Stimulated activated CD4-positive, alpha-beta T cell treated with anti-CD3 and anti-CD28 coated beads, Interleukin-12 subunit alpha, Interleukin-12 subunit beta, amount 100 ng/mL, for 48 hours (primary cell): ENCODE results near the gene SUN2.

Source experiments
- DNase-seq, 3 donors: peaks; one replicate each; pipeline ENCODE4 v3.0.0-alpha.2; 2020; ENCODE audit warnings: low read depth in 2 of 3, low spot score in 1 of 3

Gene SUN2

DNA sequence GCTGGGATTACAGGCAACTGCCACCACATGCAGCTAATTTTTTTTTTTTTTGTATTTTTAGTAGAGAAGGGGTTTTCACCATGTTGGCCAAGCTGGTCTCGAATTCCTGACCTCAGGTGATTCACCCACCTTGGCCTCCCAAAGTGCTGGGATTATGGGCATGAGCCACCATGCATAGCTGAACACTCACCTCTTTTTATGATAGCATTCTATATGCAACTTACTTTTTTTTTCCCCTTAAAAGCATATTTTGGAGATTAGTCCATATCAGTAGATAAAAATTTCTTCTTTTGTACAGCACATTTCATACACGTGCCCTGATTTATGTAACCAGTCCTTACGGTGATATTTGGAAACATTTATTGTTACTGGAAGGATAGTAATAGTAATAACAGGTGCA is 35.4 kb downstream of the SUN2 start:
- DNase-seq: no peak

DNA sequence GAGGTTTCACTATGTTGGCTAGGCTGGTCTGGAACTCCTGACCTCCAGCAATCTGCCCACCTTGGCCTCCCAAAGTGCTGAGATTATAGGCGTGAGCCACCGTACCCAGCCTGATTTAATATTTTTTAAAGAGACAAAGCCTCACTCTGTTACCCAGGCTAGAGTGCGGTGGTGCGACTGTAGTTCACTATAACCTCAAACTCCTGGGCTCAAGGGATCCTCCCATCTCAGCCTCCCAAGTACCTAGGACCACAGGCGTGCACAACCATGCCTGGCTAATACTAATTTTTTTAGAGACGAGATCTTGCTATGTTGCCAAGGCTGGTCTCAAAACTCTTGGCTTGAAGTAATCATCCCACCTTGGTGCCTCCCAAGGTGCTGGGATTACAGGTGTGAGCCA is 36.6 kb downstream of the SUN2 start:
- no peak for DNase-seq

DNA sequence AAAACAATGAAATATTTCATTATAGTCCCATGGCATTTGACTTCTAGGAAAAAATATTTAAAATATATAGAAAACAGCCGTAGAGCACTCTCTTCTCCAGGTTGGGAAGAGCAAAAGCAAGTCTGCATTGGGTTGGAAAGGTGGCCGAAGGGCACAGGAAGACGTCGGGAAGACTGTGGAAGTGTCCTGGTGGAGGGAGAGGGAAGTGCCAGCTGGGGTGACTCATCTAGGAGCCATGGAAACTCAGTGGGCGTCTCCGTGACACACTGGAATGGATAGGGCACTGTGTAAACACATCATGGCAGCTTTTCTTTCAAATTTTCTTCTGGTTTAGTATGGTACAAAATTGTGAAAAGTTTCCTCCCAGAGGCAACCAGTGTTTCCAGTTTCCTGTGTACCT is 37.4 kb downstream of the SUN2 start:
- DNase-seq: no peak

DNA sequence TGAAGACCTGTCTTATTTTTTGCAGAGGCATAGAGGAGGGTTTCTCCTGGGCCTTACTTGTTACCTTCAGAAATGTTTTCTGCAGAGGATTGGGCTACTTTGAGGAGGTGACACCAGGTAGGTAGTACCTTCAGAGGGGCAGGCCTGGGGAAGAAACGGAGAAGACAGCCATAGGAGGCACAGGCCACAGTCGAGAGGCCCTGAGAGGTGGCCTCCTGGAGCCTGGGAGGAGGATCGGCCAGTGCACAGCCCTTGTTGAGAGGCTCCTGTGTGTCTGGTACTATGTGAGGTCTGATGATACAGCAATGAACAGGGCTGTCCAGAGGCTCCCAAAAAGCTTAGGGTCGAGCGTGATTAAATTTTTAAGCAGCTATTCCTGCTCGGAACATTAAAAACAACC is 38.6 kb downstream of the SUN2 start:
- DNase-seq: no peak

DNA sequence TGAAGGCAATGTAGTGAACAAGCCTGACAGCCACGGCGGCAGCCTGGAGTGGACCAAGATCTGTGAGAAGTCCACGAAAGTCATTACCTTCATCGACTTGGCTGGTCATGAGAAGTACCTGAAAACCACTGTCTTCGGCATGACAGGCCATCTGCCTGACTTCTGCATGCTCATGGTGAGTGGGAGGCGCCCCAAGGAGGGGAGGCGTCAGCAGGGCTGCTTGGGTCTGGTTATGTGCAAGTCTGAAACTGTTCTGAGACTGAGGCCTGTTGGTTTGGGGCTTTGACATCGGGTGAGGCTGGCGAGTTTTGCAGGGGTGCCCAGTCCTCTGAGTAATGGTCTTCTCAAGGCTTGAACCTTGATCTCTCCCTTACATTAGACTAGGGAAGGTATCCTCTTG is 39.0 kb downstream of the SUN2 start:
- no peak for DNase-seq

DNA sequence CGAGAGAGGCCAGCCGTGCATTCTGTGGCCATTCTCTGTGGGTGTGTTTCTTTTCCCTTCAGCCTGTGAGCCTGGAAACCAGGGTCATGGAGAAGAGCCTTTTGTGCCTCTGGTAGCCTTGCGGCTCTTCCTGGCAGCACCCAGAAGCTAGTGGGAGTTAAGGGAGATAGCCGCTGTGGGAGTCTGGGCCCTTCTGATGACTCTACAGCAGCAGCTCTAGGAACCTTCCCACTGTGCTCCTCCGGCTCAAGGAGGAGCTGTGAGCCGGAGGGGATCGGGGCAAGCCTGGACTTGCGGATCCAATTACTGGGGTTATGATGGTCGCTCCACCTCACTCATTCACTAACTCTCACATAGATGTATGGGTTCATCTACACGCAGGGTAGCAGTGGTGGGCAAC is 39.5 kb downstream of the SUN2 start:
- DNase-seq: no peak

DNA sequence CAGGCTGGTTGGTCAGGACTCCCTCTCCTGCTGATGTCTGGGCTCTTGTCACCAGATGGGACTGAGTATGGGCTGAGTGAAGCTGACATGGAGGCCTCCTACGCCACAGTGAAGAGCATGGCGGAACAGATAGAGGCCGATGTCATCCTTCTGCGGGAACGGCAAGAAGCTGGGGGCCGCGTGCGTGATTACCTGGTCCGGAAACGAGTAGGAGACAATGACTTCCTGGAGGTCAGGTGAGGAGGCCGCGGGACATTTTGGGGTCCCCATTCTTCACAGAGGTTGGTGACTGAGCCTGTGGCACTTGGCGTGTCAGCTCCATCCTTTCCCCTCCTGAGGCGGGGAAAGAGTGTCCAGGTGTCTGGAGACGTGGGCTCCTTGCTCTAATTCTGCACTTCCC is 39.9 kb downstream of the SUN2 start:
- DNase-seq: no peak

DNA sequence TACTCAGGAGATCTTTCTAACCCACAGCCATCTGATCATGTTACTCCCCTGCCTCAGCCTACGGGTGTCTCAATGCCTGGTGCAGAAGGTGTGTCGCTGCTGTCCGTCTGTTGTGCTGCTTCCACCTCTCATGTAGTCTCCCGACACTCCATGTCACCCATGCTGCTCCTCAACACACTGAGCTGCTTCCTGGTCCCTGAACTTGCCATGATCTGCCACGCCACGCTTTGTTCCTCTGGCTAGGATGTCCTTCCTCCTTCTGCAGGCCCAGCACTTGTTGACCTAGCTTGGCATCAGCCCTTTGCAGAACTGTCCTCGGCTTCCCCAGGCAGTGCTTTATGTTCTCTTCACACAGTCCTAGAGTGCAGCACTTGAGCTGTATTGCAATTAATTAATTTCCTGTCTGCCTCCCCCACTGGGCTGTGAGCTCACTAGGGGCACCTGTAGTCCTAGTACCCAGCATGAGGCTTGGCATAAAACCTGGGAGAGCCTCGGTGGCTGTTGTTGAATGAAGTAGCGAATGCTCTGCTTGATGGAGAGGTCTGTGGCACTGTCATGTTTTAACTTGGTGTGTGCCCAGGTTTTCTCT is 40.5 kb downstream of the SUN2 start:
- no peak for DNase-seq

DNA sequence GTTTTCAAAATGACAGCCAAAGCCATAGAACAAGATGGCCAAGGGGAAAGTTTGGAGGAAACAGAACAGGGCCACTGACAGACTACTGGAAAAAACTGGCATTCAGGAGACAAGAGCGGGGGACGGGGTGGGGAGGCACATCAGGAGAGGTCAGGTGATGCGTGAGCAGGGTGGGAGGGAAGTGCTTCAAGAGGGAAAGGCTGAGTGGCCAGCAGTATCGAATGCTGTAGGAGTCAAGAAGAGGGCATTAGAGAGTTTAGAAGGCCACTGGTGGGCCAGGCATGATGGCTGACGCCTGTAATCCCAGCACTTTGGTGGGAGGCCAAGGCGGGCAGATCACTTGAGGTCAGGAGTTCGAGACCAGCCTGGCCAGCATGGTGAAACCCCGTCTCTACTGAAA is 41.9 kb downstream of the SUN2 start:
- DNase-seq: no peak

DNA sequence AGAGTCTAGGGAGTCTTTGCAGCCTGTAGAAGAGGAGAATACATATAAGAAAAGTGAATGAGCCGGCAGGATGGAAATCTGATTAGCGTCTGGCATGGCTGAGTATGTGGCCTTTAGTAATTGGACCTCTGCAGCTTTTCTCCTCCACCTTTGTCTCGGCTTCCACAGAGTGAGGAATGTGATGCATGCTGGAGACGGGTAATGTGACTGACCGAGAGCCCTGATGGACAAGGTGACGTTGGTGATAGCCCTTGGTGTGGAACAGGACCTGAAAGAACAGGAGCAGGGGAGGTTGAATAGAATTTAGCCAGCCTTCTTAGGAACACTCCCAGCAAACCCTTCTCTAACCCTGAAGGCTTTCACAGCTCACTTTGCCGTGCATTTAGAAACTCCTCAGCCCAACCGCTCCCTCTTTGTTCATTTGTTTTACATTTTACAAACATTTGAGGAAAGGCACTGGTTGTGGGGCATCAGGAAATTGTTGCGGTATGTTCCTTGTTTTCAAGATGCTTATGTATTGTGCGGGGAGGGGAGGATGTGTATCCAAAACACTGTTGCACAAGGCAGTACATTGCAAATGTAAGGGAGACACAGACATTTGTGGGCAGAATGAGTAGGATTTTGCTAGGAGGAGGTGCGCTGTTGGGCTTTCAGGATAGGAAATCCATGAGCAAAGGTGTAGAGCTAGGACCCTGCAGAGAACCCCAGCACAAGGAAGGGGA is 43.2 kb downstream of the SUN2 start:
- no peak for DNase-seq

DNA sequence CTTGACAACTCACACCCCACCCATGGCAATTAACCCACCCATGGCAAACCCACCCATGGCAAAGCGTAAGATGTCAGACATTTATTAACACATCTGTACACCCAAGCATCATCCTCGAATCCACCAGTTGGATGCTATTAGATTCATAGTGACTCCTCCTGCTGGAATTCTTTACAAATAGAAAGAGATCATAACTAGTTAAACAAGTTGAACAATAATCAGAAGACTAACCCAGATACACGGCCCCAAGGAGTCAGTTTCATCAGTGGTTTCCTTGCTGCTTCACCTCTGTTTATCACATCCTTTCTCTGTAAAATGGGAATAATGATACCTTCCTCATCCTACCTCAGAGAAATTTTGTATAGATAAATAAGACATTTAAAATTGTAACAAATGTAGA is 44.9 kb downstream of the SUN2 start:
- no peak for DNase-seq

DNA sequence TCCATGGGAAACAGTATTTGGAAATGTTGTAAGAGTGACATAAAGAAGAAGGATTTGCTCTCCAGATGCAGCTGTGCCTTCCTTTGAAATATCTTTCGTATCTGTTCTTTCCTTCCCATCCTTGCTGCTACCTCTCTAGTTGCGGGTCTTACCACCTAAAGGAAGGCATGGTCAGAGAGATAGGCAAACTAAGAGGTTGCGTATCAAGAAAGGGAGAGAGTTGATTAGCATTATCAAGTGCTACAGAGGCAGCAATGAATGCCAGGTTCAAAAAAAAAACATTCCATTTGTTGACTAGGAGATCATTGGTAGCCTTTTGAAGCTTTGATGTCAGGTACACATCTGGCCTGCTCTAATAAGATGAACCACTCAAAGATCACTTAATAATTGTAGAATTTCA is 45.4 kb downstream of the SUN2 start:
- no peak for DNase-seq

DNA sequence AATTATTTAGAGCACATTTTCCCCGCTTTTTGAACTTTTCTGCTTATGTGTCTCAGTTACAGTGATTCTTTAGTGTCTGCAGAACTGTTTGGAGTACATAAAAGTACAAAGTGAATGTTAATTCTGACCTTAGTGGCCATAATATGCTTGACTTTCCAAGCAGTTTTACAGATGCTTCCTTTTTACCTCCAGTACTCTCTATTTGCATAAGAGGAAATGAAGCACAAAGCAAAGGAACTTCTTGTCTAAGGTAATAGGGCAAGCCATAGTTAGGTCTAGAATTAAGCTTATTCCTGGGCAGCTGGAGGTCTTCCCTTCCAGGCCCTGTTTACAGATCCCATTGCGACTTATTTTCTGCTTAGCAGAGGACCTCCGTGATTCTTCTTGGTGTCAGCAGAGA is 46.5 kb downstream of the SUN2 start:
- DNase-seq: no peak

DNA sequence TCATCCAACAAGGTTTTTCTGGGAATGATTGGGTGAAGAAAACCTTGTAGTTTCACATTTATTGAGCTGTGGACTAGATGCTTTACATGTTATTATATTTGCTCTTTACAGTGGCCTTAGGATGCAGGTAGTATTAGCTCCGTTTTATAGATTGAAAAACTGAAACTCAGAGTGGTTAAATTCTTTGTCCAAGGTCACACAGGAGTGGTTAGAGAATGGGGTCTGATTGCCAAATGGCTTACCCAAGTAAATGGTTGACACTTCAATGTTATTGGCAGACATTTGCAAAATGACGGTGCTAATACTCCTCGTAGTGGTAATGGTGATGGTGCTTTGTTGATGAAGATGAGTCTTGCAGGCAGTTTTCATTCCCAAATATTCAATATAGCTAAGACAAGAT is 47.8 kb downstream of the SUN2 start:
- no peak for DNase-seq

DNA sequence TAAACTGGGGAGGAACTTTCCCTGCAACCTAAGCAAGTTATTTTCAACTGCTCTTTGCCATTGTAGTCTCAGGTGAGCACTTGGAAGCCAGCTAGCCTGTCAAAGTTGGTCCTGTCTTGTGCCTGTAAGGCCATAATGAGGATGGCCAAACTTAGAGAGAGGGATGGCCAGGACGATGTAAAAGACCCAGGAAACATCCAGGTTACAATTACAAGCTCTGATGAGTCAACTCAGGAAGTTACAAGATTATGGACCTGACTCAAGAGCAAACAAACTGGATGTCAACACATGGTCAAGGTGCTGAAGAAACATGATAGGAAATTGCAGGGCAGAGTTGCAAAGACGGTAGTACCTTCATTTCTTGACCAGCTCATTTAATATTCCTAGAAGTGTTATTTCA is 48.5 kb downstream of the SUN2 start:
- DNase-seq: no peak

DNA sequence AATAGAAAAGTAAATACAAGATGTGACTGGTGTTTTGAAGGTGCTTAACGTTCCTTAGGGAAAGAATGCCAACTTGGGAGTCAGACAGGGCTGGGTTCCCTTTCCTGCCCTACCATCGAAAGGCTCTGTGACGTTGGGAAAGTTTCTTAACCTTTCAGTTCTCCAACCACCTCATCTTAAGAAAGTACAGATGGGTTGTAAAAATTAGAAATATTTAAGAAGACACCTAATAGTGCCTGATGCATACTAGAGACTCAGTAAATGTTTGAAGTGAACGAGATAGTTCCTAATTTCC is 49.0 kb downstream of the SUN2 start:
- no peak for DNase-seq

DNA sequence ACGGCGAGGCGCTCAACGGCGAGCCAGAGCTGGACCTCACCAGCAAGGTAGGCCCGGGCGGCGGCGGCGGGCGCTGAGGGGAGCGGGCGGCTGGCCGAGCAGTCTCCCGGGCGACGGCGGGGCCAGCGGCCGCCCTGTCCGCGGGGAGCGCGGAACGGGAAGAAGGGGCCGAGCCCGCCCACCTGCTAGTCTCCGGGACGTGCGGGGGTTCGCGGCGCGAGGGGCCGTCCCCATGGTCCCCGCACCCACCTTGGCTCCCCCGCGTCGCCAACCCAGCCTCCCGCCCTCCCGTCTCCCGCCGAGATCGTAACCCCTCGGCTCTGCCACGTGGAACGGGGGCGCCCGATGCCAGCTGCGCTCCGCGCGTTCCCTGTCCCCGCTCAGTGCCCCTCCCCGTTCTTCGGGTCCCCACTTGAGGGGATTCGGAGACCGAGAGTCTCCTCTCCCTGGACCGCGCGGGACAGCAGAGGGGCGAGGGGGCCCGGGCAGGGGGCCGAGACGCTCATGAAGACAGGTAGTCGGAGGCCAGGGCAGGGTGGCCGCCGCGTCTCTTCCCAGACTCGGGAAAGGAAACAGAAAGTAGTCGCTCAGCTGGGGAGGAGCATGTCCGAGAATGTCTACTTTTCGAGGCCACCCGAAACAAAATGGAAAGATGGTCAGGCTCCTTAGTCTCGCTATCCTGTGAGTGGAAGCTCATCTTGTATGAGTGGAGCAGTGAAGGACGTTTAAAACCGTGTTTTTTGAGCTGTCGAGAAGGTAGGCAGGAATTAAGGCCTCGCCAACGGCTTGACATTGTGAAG is 49.5 kb downstream of the SUN2 start:
- peak in 1 of 3 donors; percentile 23 for DNase-seq

DNA sequence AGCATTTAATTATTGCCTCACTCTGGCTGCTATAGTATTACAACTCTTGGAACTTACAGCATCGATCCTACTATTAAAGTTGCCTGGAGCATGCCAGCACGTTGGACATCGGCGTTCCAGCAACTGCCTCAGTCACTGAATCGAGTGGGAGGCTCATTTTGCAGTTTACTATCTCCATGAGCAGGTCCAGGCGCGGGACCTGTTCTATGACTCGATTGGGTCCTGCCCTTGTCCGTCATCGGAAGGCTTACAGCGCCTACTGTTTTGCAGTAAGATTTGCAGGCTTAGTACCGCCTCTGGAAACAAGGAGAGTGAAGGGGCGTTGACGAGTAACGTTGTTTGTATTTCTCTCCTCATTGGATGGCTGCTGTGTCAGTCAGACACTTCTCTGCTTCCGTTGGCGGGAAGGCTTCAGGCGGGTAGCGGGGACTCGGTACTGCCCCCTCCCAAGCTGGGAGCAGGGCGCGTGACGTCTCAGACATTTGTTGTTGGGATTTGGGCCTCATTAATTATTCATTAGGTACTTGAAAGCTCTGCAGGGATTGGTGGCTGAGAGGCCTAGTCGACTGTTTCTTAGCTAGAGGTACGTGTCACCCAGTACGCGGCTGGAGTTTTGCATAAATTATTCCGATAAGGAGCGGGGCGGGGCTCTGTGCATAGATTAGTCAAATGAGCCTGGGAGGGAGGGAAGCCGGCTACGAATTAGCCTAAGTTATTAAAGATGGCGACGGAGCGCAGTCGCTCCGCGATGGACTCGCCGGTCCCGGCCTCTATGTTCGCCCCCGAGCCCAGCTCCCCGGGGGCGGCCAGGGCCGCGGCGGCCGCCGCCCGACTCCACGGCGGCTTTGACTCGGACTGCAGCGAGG is 50.3 kb downstream of the SUN2 start, which contains the start of gene GTPBP1:
TSS of gene GTPBP1 (plus strand) at position 710 of the 866 bp plus-strand sequence. CDS start at position 722, 12 bp downstream.
- peak; percentile 94 to 99 (median 96) for DNase-seq

DNA sequence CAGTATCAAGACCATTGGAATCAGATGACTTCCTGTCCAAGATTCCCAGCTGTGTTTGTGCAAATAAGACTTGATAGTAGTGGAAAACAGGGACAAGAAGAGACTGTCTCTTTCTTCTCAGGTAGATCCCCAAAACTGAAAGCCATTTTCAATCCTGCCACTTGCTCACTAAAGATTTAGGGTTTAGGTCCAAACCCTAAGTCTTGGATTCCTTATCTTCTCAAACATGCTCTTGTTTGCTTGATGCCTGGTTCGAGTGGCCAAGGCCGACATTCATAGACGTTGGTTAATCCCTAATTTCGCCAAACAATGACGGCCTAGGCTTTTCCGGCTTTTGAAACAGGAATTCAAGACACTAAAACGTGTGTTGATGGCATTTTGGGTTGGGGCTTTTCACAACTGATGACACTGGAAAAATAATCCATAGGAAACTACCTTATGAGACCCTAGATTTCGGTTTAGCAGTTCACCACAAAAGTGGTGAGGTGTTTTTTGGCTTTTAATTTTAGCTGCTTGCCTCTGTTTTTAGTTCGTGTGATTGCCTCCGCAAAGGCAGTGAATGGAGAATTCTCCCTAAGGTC is 51.1 kb downstream of the SUN2 start:
- DNase-seq: no peak

DNA sequence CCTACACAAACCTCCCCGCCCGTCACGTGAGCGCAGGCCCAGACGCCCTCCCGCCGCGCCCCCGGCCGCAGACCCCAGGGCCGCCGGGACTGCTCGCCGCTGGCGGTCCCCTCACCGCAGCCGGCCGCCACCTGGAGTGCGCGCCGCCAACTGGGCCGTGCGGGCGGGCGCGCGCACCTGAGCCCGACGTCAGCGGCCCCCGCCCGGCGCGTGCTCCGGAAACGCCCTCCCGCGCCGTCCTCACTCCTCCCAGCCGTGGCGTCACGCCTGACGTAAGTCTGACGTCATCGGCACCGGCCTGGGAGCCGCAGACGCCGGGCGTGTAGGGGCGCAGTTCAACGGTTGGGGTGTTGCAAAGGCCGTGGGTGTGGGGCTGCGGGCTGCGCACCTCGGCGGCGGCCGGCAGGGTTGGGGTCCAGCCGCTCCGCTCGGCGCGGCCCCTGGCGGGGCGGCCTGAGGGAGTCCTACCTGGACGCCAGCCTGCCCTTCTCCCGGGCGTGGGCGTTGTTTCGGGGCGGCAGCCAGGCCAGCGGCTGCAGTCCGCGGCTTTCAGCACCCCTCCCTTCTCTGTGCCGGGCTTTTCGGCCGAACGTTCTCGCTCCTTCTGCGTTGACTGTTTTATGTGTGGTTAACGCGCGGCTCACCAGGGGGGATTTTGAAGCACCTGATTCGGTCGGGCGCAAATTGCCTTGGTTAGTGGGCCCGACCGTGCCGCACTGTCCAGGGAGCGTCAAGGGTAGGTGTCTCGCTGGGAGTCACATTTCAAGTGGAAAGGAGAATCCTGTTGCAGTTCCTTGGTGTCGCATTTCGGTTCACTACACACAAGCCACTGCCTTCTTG is 54.8 kb downstream of the SUN2 start, which contains the start of gene JOSD1:
TSS of gene JOSD1 (minus strand) at position 155 of the 840 bp plus-strand sequence. CDS start 956 bp downstream, outside the sequence.
- peak; percentile 94 to 99 (median 95) for DNase-seq
